Effector memory CD8-positive, alpha-beta T cell (primary cell): ENCODE data around the gene SLC35F4.
"Not testable (repeated sequence)": the region's sequence is repeated elsewhere in the genome, so short reads cannot be mapped to it uniquely, and the experiment has no call there.

Experiments
- ATAC-seq: fragments of 150-1000 bp; cut with Tn5 transposase; replicated peaks from 2 replicates; pipeline ENCODE4 v1.10.0; 2021; ENCODE audit warnings: mild to moderate bottlenecking, moderate library complexity
- DNase-seq, 3 experiments: peaks; one replicate each; pipeline ENCODE4 v3.0.0; 2021
- H3K27ac Mint-ChIP-seq, 2 donors: one replicate each; pipeline ENCODE4 v1.8.0; 2022; ENCODE audit warnings: mild to moderate bottlenecking in 2 of 2, mixed read lengths in 2 of 2, moderate library complexity in 2 of 2
- H3K27me3 Mint-ChIP-seq, 2 donors: one replicate each; pipeline ENCODE4 v1.8.0; 2022; ENCODE audit warnings: mixed read lengths in 2 of 2
- H3K36me3 Mint-ChIP-seq: one replicate; pipeline ENCODE4 v1.8.0; 2022; ENCODE audit warnings: mild to moderate bottlenecking, moderate library complexity, mixed read lengths; ENCODE audit not compliant: insufficient read depth
- H3K4me1 Mint-ChIP-seq, 2 donors: one replicate each; pipeline ENCODE4 v1.8.0; 2022; ENCODE audit warnings: low read depth in 2 of 2, mixed read lengths in 2 of 2
- H3K4me3 Mint-ChIP-seq, 2 donors: one replicate each; pipeline ENCODE4 v1.8.0; 2022; ENCODE audit warnings: mild to moderate bottlenecking in 2 of 2, mixed read lengths in 2 of 2, moderate library complexity in 2 of 2
- H3K9me3 Mint-ChIP-seq, 2 donors: one replicate each; pipeline ENCODE4 v1.8.0; 2022; ENCODE audit warnings: mixed read lengths in 2 of 2

The SLC35F4 gene

GRCh38 chr14:57714487-57714931 lies 151.4 kb downstream of the SLC35F4 start:
- DNase-seq, result no peak

GRCh38 chr14:57712698-57713097 lies 153.2 kb downstream of the SLC35F4 start:
- Mint-ChIP-seq H3K36me3 (no peaks in the 10 kb centered on the region), H3K4me1 (no peaks in the 10 kb centered on the region), H3K4me3 (no peak overlapping the region), H3K9me3 (peaks cover 13 to 14% of the 10 kb centered on the region in 2 donors), H3K27ac (no peak overlapping the region), H3K27me3 (no peaks in the 10 kb centered on the region)
- no peak for ATAC-seq
- DNase-seq, result no peak

More at GRCh38 chr14:57714487-57714931, 151.4 kb downstream of the SLC35F4 start:
- H3K27me3 Mint-ChIP-seq, result no peaks in the 10 kb centered on the region
- no peak overlapping the region for H3K4me3 Mint-ChIP-seq
- peaks cover 7 to 12% of the 10 kb centered on the region in 2 donors for H3K9me3 Mint-ChIP-seq
- H3K36me3 Mint-ChIP-seq, result no peaks in the 10 kb centered on the region
- no peaks in the 10 kb centered on the region for H3K4me1 Mint-ChIP-seq
- ATAC-seq, result no peak
- no peak overlapping the region for H3K27ac Mint-ChIP-seq

DNA sequence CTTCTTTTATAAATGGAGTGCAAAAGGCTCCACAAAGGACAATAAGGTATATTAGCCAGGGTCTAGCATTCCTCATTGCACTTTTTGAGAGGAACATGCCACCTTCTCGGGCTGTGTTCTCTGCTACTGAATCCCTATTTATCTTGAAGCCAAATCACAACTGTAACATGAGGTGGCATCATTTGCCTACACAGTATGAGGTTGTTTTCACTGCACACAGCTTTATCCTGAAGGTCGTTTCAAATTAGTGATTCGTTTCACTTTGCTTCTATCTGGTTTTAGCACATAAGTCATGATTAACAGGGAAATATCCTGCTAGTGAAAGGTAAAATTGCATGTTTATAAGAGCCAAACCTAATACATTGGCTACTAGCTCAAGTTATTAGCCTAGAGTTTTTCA lies 153.8 kb downstream of the SLC35F4 start:
- ATAC-seq (no peak), DNase-seq (no peak)
- Mint-ChIP-seq H3K27ac (no peak overlapping the region), H3K9me3 (peaks cover 13 to 14% of the 10 kb centered on the region in 2 donors), H3K4me3 (no peak overlapping the region), H3K36me3 (no peaks in the 10 kb centered on the region), H3K4me1 (no peaks in the 10 kb centered on the region), H3K27me3 (no peaks in the 10 kb centered on the region)

DNA sequence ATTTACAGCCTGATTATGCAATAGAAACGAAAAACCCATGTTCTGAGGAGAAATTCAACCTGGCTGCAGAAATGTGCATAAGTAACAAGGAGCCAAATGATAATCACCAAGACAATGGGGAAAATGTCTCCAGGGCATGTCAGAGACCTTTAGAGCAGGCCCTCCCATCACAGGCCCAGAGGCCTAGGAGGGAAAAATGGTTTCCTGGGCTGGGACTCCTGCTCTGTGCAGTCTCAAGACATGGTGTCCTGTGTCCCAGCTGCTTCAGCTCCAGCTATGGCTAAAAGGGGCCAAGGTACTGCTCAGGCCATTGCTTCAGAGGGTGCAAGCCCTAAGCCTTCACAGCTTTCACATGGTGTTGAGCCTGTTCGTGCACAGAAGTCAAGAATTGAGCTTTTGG lies 156.0 kb downstream of the SLC35F4 start:
- no peaks in the 10 kb centered on the region for H3K4me1 Mint-ChIP-seq
- ATAC-seq (no peak), DNase-seq (no peak)
- no peaks in the 10 kb centered on the region for H3K36me3 Mint-ChIP-seq
- no peaks in the 10 kb centered on the region for H3K27me3 Mint-ChIP-seq
- no peak overlapping the region for H3K4me3 Mint-ChIP-seq
- no peak overlapping the region for H3K27ac Mint-ChIP-seq
- H3K9me3 Mint-ChIP-seq, result peaks cover 11 to 14% of the 10 kb centered on the region in 2 donors

GRCh38 chr14:57709086-57709485 lies 156.8 kb downstream of the SLC35F4 start:
- not testable (repeated sequence) for ATAC-seq, H3K27me3 Mint-ChIP-seq, DNase-seq, H3K4me1 Mint-ChIP-seq, H3K27ac Mint-ChIP-seq, H3K4me3 Mint-ChIP-seq, H3K36me3 Mint-ChIP-seq
- peaks cover 8 to 14% of the 10 kb centered on the region in 2 donors for H3K9me3 Mint-ChIP-seq

- no peak overlapping the region for H3K27ac Mint-ChIP-seq
- peaks cover 6 to 8% of the 10 kb centered on the region in 2 donors for H3K9me3 Mint-ChIP-seq
- no peak for ATAC-seq
- no peaks in the 10 kb centered on the region for H3K36me3 Mint-ChIP-seq
- no peak overlapping the region for H3K4me3 Mint-ChIP-seq
- no peak for DNase-seq
- no peaks in the 10 kb centered on the region for H3K27me3 Mint-ChIP-seq
- H3K4me1 Mint-ChIP-seq, result no peaks in the 10 kb centered on the region
Measured at GRCh38 chr14:57707219-57707618, 158.7 kb downstream of the SLC35F4 start.

DNA sequence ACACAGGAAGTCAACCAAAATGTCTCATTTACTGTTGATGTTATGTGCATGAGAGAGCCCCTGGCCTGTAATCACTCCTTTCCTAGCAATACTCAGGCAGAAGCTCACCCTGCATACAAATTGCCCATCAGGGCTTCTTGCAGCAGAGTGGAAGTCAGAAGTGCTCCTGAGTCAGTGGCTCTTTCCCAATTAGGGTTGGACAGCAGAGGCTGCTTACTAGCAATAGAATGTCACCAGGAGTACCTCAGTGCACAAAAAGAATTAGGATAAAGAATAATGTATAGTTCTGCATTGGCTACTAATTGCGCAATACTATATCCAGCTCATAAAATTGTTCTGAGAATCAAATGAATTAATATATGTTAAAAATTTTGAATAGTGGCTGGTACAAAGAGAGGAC lies 161.1 kb downstream of the SLC35F4 start:
- Mint-ChIP-seq H3K36me3 (peaks cover 3% of the 10 kb centered on the region), H3K4me1 (no peaks in the 10 kb centered on the region), H3K27me3 (no peaks in the 10 kb centered on the region), H3K9me3 (peaks cover 6 to 8% of the 10 kb centered on the region in 2 donors), H3K27ac (no peak overlapping the region), H3K4me3 (no peak overlapping the region)
- DNase-seq (no peak), ATAC-seq (no peak)

- H3K27me3 Mint-ChIP-seq, result no peaks in the 10 kb centered on the region
- DNase-seq, result no peak
- no peak for ATAC-seq
Measured at GRCh38 chr14:57699947-57700346, 165.9 kb downstream of the SLC35F4 start.

DNA sequence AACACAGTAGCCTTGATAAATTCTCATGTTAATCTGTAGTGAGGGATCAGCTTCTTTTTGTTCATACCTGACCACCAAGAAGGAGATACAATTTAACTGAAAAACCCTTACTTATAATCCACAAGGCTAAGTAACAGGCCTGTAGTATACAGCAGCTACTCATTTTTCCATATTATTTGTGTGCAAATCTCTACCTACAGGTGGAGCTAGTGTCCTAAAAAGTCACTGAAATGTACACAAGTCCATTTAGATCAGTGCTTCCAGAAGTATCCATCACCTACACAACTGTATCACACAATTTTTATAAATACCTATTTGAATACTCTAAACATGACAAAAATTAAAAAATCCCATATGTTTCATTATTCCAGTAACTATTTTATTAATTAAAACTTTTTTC lies 173.2 kb downstream of the SLC35F4 start:
- ATAC-seq (no peak), DNase-seq (no peak)
- peaks cover 0 to 2% of the 10 kb centered on the region in 2 donors for H3K9me3 Mint-ChIP-seq
- H3K4me3 Mint-ChIP-seq, result no peak overlapping the region
- no peak overlapping the region for H3K27ac Mint-ChIP-seq
- H3K27me3 Mint-ChIP-seq, result no peaks in the 10 kb centered on the region
- no peaks in the 10 kb centered on the region for H3K4me1 Mint-ChIP-seq
- H3K36me3 Mint-ChIP-seq, result no peaks in the 10 kb centered on the region

More at GRCh38 chr14:57699947-57700346, 165.9 kb downstream of the SLC35F4 start:
- Mint-ChIP-seq H3K9me3 (no peaks in the 10 kb centered on the region), H3K27ac (no peak overlapping the region), H3K36me3 (peaks cover 3% of the 10 kb centered on the region), H3K4me1 (no peaks in the 10 kb centered on the region), H3K4me3 (no peak overlapping the region)

- H3K27me3 Mint-ChIP-seq, result no peaks in the 10 kb centered on the region
Measured at GRCh38 chr14:57687416-57687815, 178.5 kb downstream of the SLC35F4 start.

GRCh38 chr14:57686304-57686703 lies 179.6 kb downstream of the SLC35F4 start:
- no peak for ATAC-seq
- no peaks in the 10 kb centered on the region for H3K4me1 Mint-ChIP-seq

More at GRCh38 chr14:57687416-57687815, 178.5 kb downstream of the SLC35F4 start:
- Mint-ChIP-seq H3K9me3 (peaks cover 0 to 6% of the 10 kb centered on the region in 2 donors), H3K4me1 (no peaks in the 10 kb centered on the region), H3K4me3 (no peak overlapping the region), H3K27ac (no peak overlapping the region), H3K36me3 (no peaks in the 10 kb centered on the region)
- no peak for DNase-seq
- no peak for ATAC-seq

DNA sequence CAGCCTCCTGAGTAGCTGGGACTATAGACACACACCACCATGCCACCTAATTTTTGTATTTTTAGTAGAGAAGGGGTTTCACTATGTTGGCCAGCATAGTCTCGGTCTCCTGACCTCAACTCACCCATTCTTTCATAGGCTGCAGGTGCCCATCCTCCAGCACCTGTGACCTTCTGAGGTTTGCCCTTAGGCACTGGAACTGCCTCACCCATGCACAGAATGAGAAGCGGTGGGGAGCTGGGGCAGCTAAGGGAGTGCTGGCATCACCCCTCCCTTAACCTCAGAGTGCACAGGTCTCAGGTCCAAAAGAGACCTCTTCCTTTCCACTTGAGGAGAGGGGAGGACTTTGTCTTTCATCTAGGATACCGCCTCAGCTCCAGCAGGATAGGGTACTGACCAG lies 194.9 kb downstream of the SLC35F4 start:
- Mint-ChIP-seq H3K4me3 (no peak overlapping the region), H3K4me1 (no peaks in the 10 kb centered on the region), H3K27me3 (no peaks in the 10 kb centered on the region), H3K36me3 (no peaks in the 10 kb centered on the region), H3K27ac (no peak overlapping the region), H3K9me3 (peaks cover 9 to 12% of the 10 kb centered on the region in 2 donors)
- DNase-seq (no peak), ATAC-seq (no peak)

More at GRCh38 chr14:57686304-57686703, 179.6 kb downstream of the SLC35F4 start:
- peaks cover 0 to 3% of the 10 kb centered on the region in 2 donors for H3K9me3 Mint-ChIP-seq
- DNase-seq, result no peak
- H3K27ac Mint-ChIP-seq, result no peak overlapping the region
- no peak overlapping the region for H3K4me3 Mint-ChIP-seq
- no peaks in the 10 kb centered on the region for H3K27me3 Mint-ChIP-seq
- H3K36me3 Mint-ChIP-seq, result no peaks in the 10 kb centered on the region

DNA sequence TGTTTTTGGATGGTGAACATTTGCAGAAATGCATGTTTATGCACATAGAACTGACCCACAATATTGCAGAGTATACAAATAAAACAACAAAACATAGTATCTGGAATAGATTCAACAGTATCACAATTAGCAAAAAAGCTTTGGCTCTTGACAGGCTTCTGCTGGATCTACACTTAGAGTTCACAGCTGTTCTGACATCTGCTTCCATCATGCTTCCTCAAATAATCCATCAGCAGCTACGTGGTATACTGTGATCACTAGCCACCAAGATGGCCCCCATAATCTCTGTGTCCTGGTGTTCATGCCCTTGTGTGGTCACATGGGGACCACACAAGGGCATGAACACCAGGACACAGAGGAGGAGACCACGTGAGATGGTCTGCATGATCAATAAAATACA lies 205.7 kb downstream of the SLC35F4 start:
- Mint-ChIP-seq H3K27ac (no peak overlapping the region), H3K4me1 (no peaks in the 10 kb centered on the region), H3K36me3 (no peaks in the 10 kb centered on the region), H3K27me3 (peaks cover 0 to 8% of the 10 kb centered on the region in 2 donors), H3K4me3 (no peak overlapping the region), H3K9me3 (peaks cover 4 to 7% of the 10 kb centered on the region in 2 donors)
- ATAC-seq, result no peak
- no peak for DNase-seq

DNA sequence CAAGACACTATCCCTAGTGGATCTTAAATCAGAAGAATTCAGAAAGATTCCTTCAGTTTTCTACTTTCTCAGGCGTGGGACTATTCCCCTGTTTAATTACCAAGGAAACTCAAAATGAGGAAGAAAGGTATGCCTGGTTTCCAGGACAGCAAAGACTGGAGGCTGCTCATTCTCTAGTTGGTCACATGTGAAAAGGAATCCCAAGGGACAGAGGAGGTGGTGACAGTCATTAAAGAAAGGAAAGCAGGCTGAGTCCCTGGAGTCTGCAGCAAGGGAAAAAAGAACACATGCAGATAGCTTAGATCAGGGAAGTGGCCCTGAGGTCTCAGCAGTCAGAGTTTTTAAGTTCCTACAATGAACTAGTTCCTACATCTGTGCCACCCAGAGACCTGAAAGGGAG lies 206.8 kb downstream of the SLC35F4 start:
- H3K27ac Mint-ChIP-seq, result no peak overlapping the region
- H3K4me1 Mint-ChIP-seq, result no peaks in the 10 kb centered on the region
- ATAC-seq, result no peak
- no peak overlapping the region for H3K4me3 Mint-ChIP-seq
- DNase-seq, result no peak
- H3K27me3 Mint-ChIP-seq, result peaks cover 0 to 8% of the 10 kb centered on the region in 2 donors
- no peaks in the 10 kb centered on the region for H3K36me3 Mint-ChIP-seq
- peaks cover 4 to 7% of the 10 kb centered on the region in 2 donors for H3K9me3 Mint-ChIP-seq

DNA sequence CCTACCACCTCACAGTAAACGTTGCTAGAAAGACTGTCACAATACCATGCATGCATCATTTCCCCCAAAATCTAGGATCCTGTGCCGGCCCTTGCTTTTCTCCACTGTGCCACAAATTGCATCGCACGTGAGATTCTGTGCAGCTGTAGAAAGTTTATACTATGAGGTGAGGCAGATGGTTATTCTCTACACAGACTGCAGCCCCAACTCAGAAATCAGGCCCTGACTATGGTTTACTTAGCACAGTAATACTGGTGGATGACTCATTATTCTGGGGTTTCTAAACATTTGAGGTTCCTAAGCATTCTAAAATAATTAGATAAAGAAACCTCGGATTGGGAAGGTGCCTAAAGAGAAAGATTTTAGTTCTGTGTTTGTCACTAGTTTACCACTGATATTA lies 208.4 kb downstream of the SLC35F4 start:
- Mint-ChIP-seq H3K27me3 (peaks cover 0 to 8% of the 10 kb centered on the region in 2 donors), H3K9me3 (peaks cover 4 to 7% of the 10 kb centered on the region in 2 donors), H3K4me3 (no peak overlapping the region), H3K36me3 (no peaks in the 10 kb centered on the region), H3K4me1 (no peaks in the 10 kb centered on the region), H3K27ac (no peak overlapping the region)
- ATAC-seq, result no peak
- DNase-seq, result no peak
